SKM-1 (cell line): ENCODE results near the gene CIAO3.

ENCODE experiments used
- DNase-seq: peaks from one replicate; lab custom pipeline; 2025; ENCODE audit not compliant: unreplicated experiment; lab: John Stamatoyannopoulos, UW

CIAO3 gene

DNA sequence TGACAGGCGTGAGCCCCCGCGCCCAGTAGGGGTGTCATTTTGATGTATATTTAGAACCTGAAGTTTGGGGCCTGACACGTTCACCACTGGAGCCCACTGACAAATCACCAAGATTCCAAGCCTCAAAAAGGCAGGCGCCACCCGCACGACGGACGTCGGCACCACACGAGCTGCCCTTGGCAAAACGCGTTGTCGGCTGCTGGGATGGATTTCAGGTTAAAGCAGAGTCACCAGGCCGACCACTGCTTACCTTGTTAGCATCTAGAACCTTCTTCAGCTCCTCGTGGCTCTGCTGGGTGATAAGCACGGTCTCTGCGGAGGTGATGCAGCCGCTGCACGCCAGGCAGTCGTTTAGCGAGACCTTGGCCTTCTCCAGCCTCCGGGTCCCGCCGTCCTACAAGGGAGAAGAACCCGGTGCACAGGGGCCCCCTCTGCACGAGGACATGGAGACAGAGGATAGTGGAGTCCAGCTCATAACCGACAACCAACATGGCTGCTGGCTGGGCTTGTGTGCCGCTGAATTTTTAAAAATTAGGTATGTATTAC lies 3.8 kb downstream of the CIAO3 start:
- DNase-seq: no peak

DNA sequence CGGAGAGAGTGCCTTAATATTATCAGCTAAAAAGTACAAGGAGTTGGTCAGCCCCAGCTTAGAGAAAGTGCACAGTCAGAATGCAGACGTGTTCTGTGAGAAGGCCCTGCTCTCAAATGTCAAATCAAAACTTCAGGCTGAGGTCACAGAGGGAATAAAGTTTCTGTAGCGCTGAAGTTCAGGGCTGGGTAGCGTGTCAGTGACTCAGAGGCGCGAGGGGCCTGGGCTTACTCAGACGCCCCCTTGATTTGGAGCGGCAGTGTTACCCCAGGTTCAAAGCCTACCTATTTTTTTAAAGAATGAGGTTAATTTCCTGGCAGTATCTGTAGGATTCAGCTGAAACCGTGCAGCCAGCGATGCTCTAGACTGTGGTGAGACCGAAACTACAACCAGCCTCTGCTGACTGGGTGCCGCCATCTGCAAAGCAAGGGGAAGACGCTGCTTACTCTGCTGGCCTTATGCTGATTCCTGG lies 4.8 kb downstream of the CIAO3 start:
- no peak for DNase-seq

DNA sequence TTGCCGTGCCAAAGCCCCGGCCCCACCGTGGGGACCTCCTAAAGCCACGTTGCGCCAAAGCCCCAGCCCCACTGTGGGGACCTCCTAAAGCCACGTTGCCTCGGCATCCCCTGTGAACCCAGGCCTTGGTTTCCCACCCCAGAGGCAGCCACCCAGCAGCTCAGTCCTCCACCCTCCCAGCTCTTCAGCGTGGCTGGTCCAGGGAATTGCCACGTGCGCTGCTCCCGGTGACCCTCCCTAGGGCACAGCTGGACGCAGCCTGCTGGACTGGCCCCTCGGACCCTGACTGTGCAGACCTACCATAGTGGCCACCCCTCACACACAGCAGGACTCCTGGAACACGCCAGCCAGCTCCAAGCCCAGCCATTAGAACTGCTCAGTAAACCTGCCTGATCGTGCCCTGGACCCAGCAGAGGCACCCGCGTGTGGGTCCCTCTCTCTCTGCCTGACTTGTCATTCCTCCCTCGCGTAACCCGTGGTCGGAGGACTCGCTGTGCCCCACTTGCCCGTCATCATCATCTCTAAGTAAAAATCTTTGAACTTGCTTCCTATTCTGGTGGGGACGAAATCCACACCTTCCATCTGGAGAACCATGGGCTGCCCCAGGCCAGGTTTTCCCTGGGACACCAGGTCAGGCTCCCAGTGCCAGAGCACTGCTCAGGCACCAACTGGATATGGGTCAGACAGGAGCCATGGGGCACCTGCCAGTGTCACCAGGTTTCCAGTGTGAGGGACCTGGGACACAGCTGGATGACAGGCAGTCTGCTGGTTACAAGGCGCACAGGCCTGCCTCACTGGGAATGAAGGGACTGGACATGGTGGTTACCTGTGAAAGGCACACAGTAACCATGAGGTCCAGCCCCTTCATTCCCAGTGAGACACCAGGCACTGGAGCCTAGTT lies 5.6 kb downstream of the CIAO3 start:
- DNase-seq: no peak

DNA sequence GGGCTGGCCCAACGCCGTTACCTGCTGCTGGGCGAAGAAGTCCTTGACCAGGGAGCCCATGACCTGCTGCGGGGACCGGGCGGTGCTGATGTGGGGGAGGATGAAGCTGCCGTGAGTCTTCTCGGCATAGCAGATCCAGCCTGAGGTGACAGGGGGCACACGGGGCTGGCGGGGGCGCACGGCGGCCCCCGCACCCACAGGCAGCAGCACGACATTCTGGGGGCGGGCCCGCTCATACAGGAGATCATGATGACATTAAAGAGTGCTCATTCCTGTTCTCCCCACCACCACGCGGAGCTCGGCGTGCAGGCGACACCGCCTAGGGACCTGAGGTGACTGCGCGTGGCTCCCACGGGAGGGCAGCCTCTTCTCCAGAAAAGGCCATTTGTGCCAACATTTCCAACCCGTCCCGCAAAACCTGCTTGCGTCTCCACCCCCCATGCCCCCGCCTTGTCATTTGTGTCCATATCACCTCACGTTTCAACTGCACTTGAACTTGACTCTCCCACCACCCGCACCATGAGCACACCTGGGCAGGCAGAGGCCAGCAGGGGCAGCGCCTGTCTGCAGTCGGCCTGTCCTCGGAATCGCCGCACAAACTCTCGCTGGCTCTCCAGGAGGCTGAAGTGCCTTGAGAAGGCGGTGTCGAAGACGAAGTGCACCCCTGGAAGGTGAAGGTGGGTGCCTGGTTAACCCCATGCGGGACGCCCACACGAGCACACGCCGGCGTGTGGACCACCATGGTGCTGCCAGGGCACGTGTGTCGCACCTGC lies 6.4 kb downstream of the CIAO3 start:
- DNase-seq: no peak

DNA sequence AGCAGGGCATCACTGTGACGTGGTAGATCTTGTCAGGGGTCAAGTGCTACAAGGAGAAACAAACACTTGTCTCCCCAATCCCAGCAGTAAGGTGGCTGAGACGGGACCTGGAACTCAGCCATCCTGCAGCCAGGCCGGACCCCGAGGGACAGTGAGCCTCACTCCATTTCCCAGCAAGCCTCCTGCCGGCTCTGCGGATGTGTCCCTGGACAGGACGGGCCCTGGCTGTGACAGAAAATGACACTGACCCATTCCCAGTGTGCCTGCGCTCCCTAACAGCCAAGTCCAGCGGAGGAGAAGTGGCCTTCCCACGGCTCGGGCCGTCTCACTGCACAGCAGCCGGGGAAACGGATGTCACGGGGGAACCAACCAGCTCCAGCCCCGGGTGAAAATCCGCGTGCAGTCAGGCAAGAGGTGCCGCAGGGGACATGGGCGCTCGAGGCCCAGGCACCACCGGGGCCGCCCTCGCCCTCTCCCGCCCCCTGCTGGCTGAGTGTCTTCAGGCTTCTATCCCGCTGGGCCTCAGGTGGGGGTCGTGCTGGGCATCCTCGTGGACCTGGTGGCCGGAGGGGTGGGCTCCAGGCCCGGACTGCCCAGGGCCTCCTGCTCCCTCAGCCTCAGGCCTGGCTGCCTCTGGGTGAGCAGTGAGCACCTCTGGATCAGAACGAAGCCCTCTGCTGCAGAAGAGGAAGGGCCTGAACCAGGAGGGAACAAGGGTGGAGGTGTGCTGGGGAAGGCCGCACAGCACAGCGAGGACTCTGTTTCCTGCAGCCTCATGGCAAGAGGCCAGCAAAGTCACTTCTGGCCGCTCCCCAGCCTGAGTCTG lies 7.2 kb downstream of the CIAO3 start:
- no peak for DNase-seq

DNA sequence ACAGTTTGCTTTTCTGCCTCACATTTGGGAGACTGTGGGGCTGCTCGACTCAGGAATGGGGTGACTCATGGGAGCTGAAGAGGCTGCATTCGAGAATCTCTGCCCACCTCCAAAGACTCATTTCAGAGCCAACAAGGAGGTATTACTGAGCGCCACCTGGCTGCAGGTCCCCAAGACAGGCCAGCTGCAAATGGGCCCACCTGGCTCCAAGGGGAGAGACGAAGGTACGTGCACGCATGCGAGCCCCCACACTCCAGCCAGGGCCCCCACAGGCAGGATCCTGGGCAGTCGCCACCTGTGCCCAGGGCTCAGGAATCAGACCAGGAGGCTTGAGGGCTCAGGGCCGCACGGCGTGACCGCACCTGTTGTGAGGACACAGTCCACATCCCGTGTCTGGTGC lies 7.9 kb downstream of the CIAO3 start:
- no peak for DNase-seq

DNA sequence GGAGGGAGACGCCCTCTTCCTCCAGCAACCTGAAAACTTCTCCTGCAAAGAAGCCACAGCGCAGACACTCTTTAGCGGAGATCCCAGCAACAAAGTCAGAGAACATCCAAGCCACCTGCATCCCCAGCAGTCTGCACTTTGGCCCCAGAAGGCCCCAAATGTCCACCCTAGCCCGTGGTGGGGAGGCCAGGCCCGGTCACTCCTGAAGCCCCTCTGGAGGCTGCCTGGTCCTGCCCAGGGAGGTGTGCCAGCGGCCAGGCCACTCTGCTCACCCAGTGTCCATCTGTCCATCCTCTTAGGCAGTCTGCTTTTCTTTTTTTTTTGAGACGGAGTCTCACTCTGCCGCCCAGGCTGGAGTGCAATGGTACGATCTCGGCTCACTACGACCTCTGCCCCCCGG lies 8.5 kb downstream of the CIAO3 start:
- no peak for DNase-seq

DNA sequence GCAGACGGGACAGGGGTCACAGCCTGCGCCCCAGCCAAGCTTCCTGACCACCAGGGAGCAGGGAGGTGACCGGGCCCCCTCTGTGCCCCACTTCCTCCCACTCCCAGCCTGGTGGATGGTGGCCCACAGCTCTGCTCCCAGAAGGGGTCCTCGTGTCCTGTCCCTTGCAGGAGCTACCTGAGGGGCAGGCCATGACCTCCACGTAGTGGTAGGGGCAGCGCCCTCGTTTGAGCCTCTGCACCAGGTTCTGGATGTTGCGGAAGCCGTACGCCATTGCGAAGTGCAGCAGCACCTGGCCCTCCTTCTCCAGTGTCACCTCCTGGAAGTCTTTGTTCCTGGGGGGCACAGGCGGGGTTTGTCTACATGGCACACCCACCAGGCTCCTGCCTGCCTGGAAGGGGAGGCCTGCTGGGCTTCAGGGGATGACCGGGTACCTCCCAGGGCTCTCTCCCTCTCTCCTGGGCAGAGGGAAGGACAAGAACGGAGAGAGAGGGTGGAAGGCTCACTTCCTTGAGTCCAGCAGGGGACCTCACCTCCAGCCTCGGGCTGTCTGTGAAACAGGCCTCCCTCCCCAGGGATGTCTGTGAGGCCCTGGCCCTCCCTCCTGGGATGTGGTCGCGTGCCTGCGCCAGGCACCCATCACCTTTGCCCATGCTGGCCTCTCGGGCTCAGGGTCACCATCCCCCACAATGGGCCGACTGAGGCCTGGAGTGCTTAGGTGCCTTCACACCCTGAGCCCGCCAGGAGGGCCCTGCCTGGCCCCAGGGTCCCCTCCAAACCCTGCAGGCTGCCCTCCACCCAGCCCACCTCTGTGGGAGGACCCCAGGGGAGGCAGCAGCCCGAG lies 9.9 kb downstream of the CIAO3 start:
- DNase-seq: no peak

DNA sequence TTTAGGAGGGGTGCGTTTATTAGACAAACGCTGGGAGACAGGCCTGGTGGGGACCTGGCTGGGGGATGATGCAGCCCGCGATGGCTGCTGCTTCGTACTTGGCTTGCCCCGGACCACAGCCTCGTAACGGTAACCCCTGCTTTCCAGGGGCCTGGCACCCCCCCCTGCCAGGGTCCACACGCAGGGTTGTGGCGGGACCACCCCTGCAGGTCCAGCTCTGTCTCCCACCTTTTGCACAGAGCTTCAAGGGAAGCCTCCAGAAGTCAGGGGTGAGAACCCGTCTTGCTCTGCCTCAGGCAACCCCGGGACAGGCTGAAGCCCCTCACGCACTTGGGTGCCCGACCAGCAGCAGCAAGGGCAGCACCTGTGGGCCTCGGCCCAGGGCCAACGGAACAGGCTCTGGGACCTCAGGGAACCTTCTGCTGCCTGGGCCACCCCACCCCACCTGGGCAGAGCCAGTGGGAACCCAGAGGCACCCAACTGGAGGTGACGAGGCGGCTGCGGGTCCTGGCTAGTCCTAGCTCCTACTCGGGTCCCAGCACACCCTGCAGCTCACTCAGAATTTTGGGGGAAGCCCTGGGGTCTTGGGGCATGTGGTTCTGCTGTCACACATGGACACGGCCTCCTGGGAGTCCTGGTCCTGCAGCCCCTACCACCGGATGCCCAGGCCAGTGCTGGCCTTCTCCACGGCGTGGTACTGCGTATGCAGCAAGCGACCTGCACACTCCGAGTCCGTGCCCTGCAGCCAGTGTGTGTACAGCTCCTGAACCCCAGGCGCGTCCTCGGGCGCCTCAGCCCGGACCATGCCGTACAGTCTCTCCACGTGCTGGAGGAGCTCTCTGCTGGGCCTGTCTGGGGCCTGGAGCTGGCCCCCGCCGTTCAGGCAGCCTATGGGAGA lies 10.8 kb downstream of the CIAO3 start:
- DNase-seq: no peak

DNA sequence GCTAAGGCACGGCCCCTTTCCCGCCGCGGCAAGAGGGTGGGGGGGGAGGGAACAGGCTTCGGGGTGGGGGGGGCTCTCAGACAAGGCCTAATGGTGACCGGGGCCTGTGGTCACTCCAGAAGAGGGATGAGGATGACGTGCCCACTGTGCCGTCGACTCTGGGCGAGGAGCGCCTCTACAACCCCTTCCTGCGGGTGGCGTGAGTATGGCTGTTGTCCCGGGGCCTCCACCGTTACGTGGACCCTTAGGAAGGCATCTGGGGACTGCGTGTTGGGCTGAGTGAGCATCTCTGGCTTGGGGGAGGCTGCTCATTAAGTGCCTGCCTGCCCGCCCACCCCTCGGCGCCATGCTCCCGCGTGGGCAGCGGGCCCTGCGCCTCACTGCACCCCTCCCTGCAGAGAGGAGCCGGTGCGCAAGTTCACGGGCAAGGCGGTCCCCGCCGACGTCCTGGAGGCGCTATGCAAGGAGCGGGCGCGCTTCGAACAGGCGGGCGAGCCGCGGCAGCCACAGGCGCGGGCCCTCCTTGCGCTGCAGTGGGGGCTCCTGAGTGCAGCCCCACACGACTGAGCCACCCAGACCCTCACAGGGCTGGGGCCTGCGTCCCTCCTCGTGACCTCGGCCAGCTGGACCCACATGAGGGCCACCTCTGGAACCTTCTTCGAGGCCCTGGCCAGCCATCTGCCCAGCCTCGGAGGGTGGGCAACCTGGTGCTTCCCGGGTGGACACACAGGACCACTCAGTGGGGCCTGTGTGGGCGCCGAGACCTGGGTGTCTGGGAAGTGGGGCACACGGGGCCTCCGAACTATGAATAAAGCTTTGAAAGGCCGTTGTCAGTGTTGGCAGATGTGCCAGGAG lies 11.7 kb downstream of the CIAO3 start:
- DNase-seq: no peak

DNA sequence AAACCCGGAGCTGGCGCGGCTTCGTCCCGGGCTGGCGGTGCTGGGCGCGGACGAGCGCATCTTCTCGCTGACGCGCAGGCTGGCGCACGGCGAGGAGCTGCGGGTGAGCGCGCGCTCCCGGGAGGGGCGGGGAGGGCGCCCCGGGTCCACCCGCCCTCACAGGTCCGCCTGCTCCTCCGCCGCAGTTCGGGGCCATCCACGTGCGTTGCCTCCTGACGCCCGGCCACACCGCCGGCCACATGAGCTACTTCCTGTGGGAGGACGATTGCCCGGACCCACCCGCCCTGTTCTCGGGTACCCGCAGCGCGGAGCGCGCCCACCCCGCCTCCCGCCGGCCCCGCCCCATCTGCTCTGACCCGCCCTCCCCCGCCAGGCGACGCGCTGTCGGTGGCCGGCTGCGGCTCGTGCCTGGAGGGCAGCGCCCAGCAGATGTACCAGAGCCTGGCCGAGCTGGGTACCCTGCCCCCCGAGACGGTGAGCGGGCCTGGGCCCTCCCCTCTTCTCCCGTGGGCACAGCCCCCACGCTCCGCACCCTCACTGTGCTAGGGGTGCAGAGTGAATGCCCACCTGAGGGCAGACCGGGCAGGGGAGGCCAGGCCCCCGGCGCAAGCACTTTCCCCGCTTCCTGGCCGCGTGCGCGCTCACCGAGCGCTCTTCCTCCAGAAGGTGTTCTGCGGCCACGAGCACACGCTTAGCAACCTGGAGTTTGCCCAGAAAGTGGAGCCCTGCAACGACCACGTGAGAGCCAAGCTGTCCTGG lies 12.5 kb downstream of the CIAO3 start:
- DNase-seq: no peak

DNA sequence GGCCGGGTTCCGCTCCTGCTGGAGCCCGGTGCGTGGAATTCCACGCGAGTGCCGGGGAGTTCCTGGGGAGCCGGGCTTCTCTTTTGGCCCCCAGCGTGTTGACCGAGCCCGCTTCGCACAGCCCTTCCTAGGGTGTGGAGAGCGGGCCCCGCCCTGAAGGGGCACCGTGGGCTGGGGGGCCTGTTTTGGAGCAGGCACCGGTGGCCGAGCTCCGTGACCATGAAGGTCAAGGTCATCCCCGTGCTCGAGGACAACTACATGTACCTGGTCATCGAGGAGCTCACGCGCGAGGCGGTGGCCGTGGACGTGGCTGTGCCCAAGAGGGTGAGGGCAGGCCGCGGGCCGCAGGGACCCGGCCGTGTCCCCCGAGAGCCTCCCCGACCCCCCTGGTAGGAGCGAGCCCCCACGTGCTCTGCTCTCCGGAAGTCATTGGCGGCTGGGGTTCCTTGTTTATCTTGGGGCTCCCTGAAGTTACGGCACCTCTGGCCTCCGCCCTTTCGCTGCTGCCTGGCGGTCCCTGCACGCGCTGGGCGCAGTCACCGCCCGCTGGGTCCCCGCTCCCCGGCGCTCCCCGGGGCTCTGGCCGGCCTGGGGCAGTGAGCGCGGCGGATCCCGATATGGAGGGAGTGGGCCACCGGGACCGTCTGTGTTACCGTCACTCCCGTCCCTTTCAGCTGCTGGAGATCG lies 13.4 kb downstream of the CIAO3 start:
- no peak for DNase-seq

DNA sequence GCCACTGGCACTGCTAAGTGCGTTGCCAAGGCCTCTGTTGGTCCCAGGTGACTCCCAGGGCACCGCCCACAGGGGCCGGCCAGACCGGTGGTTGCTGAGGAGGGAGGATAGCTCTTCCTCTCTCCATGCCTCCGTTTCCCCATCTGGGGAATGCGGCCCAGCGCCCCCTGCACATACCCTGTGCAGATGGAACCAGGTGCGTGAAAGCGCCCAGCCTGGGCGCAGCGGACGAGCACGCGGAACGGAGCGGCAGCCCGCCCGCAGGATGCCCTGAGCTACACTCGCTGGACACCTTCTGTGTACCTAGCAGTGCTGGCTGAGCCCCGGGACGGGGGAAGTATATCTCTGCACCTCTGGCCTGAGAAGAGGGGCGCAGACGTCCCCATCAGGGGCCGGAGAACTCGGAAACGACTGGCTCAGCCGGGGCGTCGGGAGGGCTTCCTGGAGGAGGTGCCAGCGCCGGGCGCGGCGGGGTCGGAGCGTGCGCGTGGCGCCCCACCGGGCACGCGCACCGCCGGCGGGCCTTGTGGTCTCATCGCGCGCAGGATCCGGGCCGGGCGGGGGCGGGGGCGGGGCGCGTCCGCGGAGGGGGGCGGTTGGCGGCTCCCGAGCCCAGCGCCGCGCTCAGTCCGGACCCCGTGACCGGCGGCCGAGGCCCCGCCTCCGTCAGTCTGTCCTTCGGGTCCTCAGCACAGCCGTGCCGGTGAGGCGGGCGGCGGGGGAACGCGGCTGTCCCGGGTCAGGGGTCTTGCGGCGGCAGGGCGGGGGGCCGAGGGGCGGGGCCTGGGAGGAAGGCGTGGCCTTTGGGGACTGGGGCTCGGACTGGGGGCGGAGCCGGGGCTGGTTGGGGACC lies 14.1 kb downstream of the CIAO3 start, which contains the start of the genes CCDC78 and HAGHL:
Gene CCDC78, minus strand, starts transcription at position 6 of the 853 bp plus-strand sequence. CDS start 76 bp downstream, outside the sequence.
Gene HAGHL, plus strand, starts transcription at position 669 of the 853 bp plus-strand sequence. CDS start 404 bp downstream, outside the sequence.
- no peak for DNase-seq

DNA sequence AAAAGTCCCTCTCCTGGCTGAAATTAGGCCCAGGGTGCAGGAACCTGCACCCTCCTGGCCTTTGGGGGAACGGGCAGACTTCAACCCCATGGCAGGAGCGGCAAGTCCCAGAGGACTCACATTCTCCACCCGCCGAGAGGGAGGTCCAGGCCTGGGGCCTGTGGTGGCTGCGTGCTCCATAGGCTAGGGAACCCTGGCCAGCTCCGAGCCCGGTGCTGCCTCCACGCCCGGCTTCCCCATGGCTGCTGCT lies 14.7 kb downstream of the CIAO3 start:
- DNase-seq: no peak

DNA sequence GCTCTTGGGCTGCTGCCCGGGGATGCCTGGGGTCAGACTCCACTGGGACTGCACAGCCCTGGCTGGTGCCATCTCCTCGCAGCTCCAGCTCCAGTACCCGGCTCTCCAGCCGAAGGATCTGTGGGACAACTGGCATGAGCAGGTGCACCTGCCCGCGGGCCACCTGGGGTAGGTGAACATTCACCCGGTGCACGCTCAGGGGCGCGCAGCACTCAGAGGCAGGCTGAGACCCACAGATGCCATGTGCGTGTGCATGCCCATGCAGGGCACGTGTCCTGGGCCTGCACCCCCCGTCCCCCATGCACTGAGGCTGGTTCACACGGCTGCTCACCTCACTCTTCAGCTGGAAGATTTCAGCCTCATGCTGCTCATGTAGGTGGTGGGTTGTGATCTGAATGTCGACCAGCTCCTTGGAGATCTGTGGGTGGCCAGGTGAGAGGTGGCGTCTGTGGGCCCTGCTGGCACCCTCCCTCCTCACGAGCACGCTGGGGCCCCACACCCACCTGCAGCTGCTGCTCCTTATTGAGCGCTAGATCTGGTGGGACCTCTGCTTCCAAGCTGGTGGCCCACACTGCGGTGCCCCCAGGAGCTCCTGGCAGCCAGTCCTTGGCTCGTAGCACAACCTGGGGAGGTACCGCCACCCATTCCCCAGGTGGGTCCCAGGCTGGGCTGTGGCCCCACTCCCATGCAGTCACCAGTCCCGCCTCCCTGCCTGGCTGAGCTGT lies 15.2 kb downstream of the CIAO3 start:
- no peak for DNase-seq
